DMS79 (cell line): ENCODE data around the gene DNAH17.

ENCODE experiments used
- DNase-seq: peaks from one replicate; lab custom pipeline; 2025; lab: John Stamatoyannopoulos, UW

DNAH17 gene

DNA sequence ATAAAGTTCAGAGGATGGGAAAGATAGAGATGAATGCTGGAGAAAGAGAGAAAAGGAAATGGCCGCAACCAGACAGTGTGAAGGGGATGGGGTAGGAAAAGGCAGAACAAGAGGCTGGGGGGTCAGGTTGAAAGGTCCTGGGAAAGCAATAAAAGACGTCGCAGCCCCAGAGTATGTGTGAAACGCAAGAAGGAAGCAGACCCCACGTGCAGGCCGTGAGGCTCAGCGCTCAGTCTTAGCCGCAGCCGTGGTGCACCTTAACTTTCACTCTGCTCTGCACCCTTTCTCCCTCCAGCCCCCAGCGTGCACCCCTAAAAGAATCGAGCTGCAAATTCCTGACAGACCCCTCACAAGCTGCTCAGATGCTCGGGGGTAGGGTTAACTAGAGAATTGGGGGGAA, 1.9 kb downstream of the DNAH17 start:
- DNase-seq: no peak

GRCh38 chr17:78573955-78574354, 3.2 kb downstream of the DNAH17 start:
- DNase-seq: no peak

DNA sequence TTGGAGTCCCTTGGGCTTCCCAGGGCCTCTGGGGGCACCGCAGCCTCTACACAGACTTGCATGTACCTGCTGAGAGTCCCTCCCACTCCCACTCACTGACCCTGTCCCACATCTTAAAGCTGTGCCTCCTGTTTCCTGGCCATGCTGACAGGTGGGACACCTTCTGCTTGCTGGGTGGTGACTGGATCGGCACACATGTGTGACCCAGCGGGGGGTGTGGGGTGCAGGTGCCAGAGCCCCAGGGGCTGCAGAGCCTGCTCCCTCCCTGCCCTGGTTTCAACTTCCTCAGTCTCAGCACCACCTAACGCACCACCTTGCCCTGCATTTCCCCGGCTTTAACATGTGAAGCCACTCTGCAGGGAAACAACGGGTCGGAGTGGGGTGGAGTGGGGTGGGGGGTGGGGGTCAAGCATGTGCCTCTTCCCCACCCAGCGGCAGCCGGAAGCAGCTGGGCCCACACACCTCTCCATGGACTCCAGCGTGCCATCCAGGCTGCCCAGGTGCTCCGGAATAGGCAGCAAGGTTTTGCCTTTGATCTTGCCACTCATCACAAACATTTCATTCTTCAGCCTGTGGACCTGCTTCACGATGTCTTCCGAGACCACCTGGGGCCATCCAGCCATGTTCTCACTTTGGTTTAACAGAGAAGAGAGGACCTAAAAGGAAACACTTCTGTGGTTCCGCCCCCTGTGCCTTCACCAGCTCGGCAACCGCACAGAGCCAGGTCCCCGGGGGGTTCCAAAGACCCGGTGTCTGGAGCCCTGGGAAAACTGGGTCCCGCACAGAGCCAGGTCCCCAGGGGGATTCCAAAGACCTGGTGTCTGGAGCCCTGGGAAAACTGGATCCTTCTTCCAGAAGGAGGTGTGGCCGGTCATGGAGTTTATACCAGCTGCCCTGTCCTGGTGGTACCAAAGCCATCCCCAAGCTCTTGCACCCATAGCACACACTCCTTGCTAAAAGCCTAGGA, 4.7 kb downstream of the DNAH17 start:
- DNase-seq: no peak

- no peak for DNase-seq
Measured at GRCh38 chr17:78571329-78571728, 5.9 kb downstream of the DNAH17 start.

- no peak for DNase-seq
Measured at GRCh38 chr17:78568494-78569115, 8.6 kb downstream of the DNAH17 start.

DNA sequence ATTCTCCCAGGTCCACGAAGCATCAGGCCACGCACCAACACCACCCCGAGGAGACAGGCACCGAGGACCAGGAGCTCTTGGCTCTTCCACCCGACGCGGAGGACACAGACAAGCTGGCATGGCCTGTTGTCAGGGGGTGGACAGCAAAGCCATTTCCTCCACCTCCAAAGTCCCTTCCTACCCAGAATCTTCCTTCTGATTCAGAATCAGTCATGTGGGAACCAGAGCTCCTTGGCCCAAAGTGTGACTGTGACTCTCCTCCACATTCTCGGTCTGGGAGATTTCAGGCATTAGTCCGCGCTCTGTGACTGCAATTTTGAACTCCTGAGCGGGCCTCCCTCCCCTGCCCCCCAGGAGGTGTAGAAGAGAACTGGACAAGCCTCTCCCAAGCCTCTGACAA, 9.2 kb downstream of the DNAH17 start:
- no peak for DNase-seq

DNA sequence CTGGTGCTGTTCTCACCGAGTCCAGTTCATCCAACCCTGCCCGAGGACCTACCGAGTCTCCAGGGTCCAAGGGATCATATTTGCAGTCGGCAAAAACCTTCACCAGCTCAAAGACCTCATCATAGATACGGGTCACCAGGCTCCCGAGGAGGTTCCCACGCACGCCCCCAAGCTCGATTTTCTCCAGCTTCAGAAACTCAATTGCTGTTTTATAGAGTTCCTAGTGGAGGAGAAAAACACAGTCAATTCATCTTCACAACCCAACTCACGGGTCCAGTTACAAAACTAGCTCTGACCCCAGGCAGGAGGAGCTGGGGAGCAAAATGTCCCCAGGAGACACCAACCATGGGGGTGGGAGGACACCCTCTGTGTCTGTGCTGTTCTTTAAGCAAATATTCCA, 10.2 kb downstream of the DNAH17 start:
- no peak for DNase-seq

DNA sequence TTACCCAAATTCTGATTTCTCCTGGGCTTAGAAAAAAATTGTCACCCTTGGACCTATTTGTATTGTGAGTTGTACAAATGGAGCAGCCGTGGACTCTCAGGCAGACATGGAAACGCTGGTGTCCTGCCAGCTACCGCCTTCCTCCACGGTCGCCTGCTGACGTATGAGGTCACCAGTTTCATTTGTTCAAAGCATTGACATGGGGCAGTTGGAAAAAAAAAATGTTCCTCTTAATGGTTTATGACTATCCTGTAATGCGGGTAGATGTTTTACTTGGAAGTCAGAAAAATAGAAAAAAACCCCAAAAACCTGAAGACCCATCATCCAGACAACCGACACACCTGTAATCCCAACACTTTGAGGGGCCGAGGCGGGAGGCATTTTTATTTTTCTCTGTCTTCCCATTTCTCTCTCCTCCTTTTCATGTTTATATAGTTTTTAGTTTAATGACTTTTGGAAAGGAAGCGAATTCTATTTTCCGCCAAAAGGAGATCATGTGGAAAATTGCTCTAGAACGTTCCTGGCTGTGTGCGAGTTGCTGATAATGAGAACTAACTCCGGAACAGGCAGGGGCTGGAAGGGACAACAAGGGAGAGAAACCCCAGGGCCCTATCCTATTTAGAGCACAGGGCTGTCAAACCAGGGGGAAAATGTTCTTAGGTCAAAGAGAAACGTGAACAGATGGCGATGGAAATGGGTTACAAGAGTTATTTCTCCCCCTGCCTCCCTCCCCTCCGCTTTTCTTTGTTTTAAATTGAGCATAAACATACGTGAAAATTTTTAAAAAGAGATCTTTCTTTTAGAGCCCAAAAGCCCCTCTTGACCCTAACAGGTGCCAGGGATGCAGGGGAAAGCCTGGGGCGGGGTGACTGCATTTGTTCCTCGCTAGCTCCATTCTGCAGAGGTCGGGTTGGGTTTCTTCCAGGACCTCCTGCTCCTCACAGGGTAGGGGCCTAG, 13.7 kb downstream of the DNAH17 start:
- DNase-seq: no peak

GRCh38 chr17:78562734-78563133, 14.5 kb downstream of the DNAH17 start:
- no peak for DNase-seq

- no peak for DNase-seq
Measured at GRCh38 chr17:78561166-78561565, 16.0 kb downstream of the DNAH17 start.

GRCh38 chr17:78560731-78561130, 16.5 kb downstream of the DNAH17 start:
- no peak for DNase-seq

DNA sequence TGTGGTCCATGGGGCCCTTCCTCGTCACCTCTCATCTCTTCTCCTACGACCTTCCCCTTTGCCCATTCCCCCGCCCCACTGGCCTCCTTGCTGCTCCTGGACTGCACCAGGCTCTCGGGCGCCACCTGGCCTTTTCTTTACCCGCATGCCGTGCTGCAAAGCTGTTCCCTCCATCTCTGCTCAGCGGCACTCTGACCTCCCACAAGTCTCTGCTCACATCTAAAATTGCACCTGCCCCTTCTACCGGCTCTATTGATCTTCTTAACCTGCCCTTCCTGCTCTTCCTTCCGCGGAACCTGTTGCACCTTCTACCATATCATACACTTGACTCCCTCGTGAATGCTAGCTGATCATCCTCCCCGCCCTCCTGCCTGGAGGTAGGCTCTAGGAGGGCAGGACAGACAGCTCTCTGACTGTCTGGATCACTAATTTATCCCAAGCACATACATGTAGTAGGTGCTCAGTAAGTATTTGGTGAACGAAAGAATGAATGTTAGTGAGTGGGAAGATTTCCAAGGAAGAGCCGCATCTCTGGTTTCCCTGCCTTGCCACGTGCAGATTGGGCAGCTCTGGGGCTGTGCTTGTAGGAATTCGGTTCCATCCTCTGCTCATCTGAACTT, 17.3 kb downstream of the DNAH17 start:
- DNase-seq: no peak

- DNase-seq: no peak
Measured at GRCh38 chr17:78558989-78559388, 18.2 kb downstream of the DNAH17 start.

DNA sequence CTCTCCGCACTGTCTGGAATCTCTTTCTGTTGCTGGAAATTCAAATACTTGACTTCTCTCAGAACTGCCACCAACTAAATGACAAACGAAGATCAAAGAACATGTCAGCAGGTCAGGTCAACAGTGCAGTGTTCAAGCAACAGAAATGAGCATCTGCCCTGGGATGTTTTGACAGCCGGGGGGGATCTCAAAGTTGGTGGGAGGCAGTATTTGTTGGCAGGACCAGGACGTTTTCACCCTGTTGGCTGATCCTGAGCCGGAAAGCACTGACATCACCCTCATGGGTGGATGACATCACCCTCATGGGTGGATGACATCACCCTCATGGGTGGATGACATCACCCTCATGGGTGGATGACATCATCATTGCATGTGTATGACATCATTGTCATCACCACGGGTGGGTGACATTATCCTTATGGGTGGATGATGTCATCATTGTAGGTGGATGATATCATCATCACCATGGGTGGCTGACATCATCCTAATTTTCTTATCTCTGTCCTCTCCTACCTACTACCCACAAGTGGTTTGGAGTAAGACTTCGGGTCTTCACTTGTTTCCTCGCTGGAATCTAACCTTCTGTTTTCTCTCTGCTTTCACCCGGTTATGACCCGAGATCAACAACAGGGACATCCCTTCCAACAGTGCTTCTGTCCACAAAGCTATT, 18.9 kb downstream of the DNAH17 start:
- DNase-seq: no peak

GRCh38 chr17:78557598-78558039, 19.6 kb downstream of the DNAH17 start:
- no peak for DNase-seq

- no peak for DNase-seq
Measured at GRCh38 chr17:78556812-78557211, 20.4 kb downstream of the DNAH17 start.

- no peak for DNase-seq
Measured at GRCh38 chr17:78555746-78556401, 21.3 kb downstream of the DNAH17 start.

DNA sequence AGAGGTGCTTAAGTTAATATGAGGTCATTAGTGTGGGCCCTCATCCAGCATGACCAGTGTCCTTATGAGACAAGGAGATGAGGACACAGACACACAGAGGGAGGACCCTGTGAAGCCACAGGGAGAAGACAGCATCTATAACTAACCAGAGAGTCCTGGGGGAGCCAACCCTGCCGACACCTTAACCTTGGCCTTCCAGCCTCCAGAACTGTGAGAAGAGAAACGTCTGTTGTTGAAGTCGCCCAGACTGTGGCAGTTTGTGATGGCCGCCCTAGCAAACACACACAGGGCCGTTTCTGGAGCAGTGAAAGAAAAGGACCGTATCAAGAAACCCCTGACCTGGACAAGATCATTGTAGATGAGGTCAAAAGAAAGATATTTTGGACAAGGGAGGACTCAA, 26.7 kb downstream of the DNAH17 start:
- DNase-seq: no peak

DNA sequence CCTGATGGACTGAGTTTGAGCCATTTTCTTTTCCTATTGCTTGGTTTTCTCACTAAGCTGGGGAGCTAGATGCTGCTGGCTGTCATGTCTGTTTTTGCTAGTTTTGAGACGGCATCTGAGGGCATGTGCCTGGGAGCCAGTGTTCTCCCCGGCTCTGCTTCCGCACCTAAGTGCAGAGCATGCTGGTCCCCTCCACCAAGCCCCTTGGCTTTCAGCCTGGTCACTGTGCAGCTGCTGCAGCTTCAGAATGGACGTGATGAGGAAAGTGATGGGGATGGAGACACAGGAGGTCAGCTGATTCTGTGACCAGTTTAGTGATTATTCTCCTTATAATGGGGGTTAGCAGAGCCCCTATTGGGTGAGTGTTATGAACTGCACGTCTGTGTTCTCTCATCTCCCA, 28.5 kb downstream of the DNAH17 start:
- DNase-seq: no peak

GRCh38 chr17:78547035-78547434, 30.2 kb downstream of the DNAH17 start:
- no peak for DNase-seq

GRCh38 chr17:78546476-78546875, 30.7 kb downstream of the DNAH17 start:
- DNase-seq: no peak
